Pancreas (tissue), 10 donors: Measurements from ENCODE around the gene MAP4K1. TPM values are rescaled to one million over a fixed set of nuclear protein-coding genes. Genes with fewer than 3 reads are reported as not detected.

Experiments used
- ATAC-seq, 4 donors: fragments of 200-7000 bp; cut with Tn5 transposase; one replicate each; pipeline versions ENCODE4 v1.8.0 to v1.9.1; 2020; ENCODE audit warnings: mild to moderate bottlenecking in 4 of 4, moderate library complexity in 4 of 4
- DNase-seq, 6 donors: peaks; one replicate each; pipeline ENCODE4 v3.0.0-alpha.2; 2020
- FAIRE-seq: peaks from 2 replicates; lab custom pipeline; 2012; peaks lifted over from hg19 to GRCh38; lab: Jason Lieb, UNC
- H3K27ac ChIP-seq, 4 donors: fragments of 200-600 bp; sonication (generic); 1 replicate in 3 of 4; 2 replicates in 1 of 4; pipeline versions ENCODE4 v1.5.0 to v1.8.0; 2020
- H3K27me3 ChIP-seq, 4 donors: fragments of 200-600 bp; one replicate each; pipeline ENCODE4 v1.8.0; 2021
- H3K36me3 ChIP-seq, 3 donors: fragments of 200-600 bp; sonication (generic) in 1 of 3; one replicate each; pipeline versions ENCODE4 v1.5.0 to v1.8.0; 2020 to 2021
- H3K4me1 ChIP-seq, 3 donors: fragments of 200-600 bp; one replicate each; pipeline ENCODE4 v1.8.0; 2021
- H3K4me3 ChIP-seq, 4 donors: fragments of 200-600 bp; sonication (generic) in 2 of 4; one replicate each; pipeline versions ENCODE4 v1.5.0 to v1.8.0; 2020 to 2021
- H3K9me3 ChIP-seq, 4 donors: fragments of 200-600 bp; one replicate each; pipeline ENCODE4 v1.8.0; 2021
- WGBS, 2 donors: extraction: QIAGEN DNeasy Blood & Tissue Kit; methylation state at CpG; one replicate each; pipeline ENCODE4 v1.1.7; 2013; 5-methylcytosine and 5-hydroxymethylcytosine counted together
- intact Hi-C, 3 donors: fragments of 100-400 bp; cut with DNase I; formaldehyde crosslinking; loops; one replicate each; pipeline versions ENCODE4 v1.11.1 to v1.14.2; 2022
- polyA plus RNA-seq, 2 donors: library from polyadenylated mRNA; stranded (reverse); fragments of 200-250 nt; gene quantifications; one replicate each; pipeline ENCODE4 v1.2.3, GENCODE V29; 2013
- total RNA-seq, 6 donors: library from RNA; stranded (reverse); fragmentation: NEBNext Ultra II Directional in 4 of 6; extraction: Animal tissue kit (Norgen Biotek cat#: 25700) in 4 of 6; gene quantifications; one replicate each; pipeline versions ENCODE4 v1.2.1 to v1.2.4, GENCODE V29; 2021 to 2023
- TF ChIP-seq, protein P1 (sequence below), 4 donors: fragments of 200-600 bp; sonication (generic) in 3 of 4; IDR thresholded peaks; one replicate each; pipeline versions ENCODE4 v1.5.0 to v1.8.0; 2021; ENCODE audit warnings: antibody characterized with exemption in 4 of 4
- donor health status: healthy with polysubstance abuse.
- donor health status: DM: no; HTN: no; CAD: no; lungs with moderate emphysema.
- donor health status: DM: no; HTN: no; CAD: no.
- donor health status: control.
- donor health status: control.
- donor health status: Bipolar disorder and iron deficiency.
- donor health status: DM: yes; HTN: yes; CAD: no.
- donor health status: DM: no; HTN: no; CAD: no.
- donor health status: DM: no; HTN: no; CAD: no.
- donor health status: DM: yes; HTN: yes; CAD: no.

Gene MAP4K1
- total and polyA plus RNA-seq, 8 donors, result 0.79 to 43.4 (median 2.7) TPM

DNA sequence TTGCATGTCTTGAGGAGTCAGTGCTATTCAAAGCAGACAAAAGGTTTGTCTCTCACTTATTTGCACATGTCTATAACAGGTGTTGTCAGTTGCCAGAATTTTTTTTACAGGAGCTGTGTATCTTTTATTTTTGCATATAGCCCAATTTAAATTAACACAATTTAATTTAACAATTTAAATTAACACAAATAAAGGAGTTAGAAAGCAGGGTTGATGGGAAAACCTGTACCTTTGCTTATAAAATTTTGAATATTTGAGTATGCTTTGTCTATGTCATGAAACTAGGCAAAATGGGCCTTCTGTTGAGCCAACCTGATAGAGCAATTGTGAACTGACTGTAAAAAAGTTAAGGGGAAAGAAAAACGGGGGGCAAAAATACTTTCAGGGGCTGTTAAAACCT, 78.0 kb downstream of the MAP4K1 start:
- no peak overlapping the region for H3K4me3 ChIP-seq
- H3K27me3 ChIP-seq, result no peaks in the 10 kb centered on the region
- no peaks in the 10 kb centered on the region for H3K36me3 ChIP-seq
- FAIRE-seq, result no peak
- DNase-seq, result no peak
- H3K27ac ChIP-seq, result peak overlapping the region in 1 of 4 donors; percentile 24
- TF ChIP-seq, protein P1, sequence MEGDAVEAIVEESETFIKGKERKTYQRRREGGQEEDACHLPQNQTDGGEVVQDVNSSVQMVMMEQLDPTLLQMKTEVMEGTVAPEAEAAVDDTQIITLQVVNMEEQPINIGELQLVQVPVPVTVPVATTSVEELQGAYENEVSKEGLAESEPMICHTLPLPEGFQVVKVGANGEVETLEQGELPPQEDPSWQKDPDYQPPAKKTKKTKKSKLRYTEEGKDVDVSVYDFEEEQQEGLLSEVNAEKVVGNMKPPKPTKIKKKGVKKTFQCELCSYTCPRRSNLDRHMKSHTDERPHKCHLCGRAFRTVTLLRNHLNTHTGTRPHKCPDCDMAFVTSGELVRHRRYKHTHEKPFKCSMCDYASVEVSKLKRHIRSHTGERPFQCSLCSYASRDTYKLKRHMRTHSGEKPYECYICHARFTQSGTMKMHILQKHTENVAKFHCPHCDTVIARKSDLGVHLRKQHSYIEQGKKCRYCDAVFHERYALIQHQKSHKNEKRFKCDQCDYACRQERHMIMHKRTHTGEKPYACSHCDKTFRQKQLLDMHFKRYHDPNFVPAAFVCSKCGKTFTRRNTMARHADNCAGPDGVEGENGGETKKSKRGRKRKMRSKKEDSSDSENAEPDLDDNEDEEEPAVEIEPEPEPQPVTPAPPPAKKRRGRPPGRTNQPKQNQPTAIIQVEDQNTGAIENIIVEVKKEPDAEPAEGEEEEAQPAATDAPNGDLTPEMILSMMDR (IDR thresholded peaks at IDR 0.05), result no peak
- WGBS, 2 donors, result 26 to 59% methylated on average over 1 of the region's 1 CpG
- ATAC-seq, result no peak
- intact Hi-C loops, result no loop called here
- no peaks in the 10 kb centered on the region for H3K9me3 ChIP-seq
- peaks cover 10 to 20% (median 17%) of the 10 kb centered on the region in 3 donors for H3K4me1 ChIP-seq

DNA sequence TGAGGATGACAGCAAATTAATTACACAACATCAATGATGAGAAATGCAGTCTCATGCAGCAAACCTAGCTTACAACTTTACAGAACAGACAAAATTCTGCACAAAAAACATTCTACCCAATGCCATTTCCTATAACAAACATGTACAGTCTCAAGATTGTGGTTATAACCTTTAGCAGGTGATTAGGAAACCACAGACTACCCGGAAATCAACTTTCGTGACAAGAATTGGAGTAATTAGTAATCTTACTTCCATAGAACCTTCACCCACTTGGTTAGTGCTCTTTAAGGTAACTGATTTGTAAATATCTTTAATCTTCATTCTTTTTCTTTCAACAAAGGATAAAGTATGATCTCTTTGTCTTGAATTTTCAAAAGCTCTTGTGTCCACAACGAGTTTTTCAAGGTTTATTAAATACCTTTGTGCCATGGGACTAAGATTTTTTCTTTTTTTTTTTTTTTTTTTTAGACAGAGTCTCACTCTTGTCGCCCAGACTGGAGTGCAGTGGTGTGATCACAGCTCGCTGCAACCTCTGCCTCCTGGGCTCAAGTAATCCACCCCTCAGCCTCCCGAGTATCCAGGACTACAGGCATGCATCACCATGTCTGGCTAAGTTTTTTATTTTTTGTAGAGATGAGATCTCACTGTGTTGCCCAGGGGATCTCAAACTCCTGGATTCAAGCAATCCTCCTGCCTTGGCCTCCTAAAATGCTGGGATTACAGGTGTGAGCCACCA, 78.8 kb downstream of the MAP4K1 start:
- TF ChIP-seq, protein P1 (IDR thresholded peaks at IDR 0.05), result no peak
- Histone ChIP-seq H3K27me3 (no peaks in the 10 kb centered on the region), H3K4me1 (peaks cover 10 to 17% (median 13%) of the 10 kb centered on the region in 3 donors), H3K4me3 (no peak overlapping the region), H3K27ac (peak overlapping the region; percentile 24 to 54 (median 39)), H3K36me3 (no peaks in the 10 kb centered on the region), H3K9me3 (no peaks in the 10 kb centered on the region)
- FAIRE-seq (no peak), DNase-seq (no peak), ATAC-seq (peak in 3 of 4 donors; percentile 44 to 54 (median 51))
- intact Hi-C loops, result no loop called here
- 24% methylated on average over 6 of the region's 6 CpGs for WGBS, 2 donors

DNA sequence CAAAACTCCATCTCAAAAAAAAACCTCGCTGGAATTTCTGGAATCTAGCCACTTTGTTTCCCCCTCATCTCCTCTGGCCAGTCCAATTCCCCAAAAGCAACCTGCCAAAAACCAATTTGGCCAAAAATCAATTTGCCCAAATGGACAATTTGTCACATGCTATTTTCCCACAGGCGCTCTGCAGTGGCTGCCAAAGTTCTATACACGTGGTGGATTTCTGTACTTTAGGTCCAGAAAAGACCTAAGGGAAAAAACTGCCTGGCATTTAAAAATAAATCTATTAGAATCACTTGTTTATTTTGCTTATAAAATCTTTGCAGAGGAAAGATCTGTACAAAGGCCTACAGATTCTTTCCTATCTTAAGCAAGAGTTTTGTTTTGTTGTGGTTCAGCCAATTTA, 79.4 kb downstream of the MAP4K1 start:
- H3K4me3 ChIP-seq, result no peak overlapping the region
- peak overlapping the region; percentile 24 to 54 (median 39) for H3K27ac ChIP-seq
- peaks cover 10 to 17% (median 13%) of the 10 kb centered on the region in 3 donors for H3K4me1 ChIP-seq
- ATAC-seq (peak; percentile 65 to 87 (median 78)), FAIRE-seq (no peak), DNase-seq (peak in 2 of 6 donors; percentile 34 to 52)
- TF ChIP-seq, protein P1 (IDR thresholded peaks at IDR 0.05), result no peak
- H3K27me3 ChIP-seq, result no peaks in the 10 kb centered on the region
- no peaks in the 10 kb centered on the region for H3K36me3 ChIP-seq
- intact Hi-C loops, result no loop called here
- WGBS, 2 donors, result 8% methylated on average over 3 of the region's 3 CpGs
- no peaks in the 10 kb centered on the region for H3K9me3 ChIP-seq

Other genes starting within 250 kb of the MAP4K1 start
- gene PSMD8, start 243.4 kb downstream of the MAP4K1 start, total RNA-seq, result 10 to 100 TPM; 45.0 to 71.3 (median 58.7) TPM
- gene PSMD8, start 243.4 kb downstream of the MAP4K1 start, polyA plus RNA-seq, result 10 to 100 TPM; 25.3 to 76.0 TPM
- under 1 TPM in 4 of 6 donors, not detected in 2; 0.23 to 0.44 (median 0.26) TPM for gene GGN, start 229.9 kb downstream of the MAP4K1 start, total RNA-seq
- 1 to 10 TPM in 1 of 2 donors, under 1 TPM in 1; 0.30 to 2.2 TPM for gene GGN, start 229.9 kb downstream of the MAP4K1 start, polyA plus RNA-seq
- gene SPRED3, start 229.3 kb downstream of the MAP4K1 start, total RNA-seq, result 1 to 10 TPM in 3 of 6 donors, under 1 TPM in 3; 0.37 to 3.1 (median 0.96) TPM
- 1 to 10 TPM in 1 of 2 donors, under 1 TPM in 1; 0.80 to 5.2 TPM for gene SPRED3, start 229.3 kb downstream of the MAP4K1 start, polyA plus RNA-seq
- 10 to 100 TPM; 11.3 to 18.9 (median 15.5) TPM for gene FAM98C, start 214.9 kb downstream of the MAP4K1 start, total RNA-seq
- 10 to 100 TPM; 20.6 to 26.7 TPM for gene FAM98C, start 214.9 kb downstream of the MAP4K1 start, polyA plus RNA-seq
- 1 to 10 TPM in 2 of 6 donors, under 1 TPM in 4; 0.20 to 1.3 (median 0.48) TPM for gene RASGRP4, start 191.7 kb downstream of the MAP4K1 start, total RNA-seq
- gene RASGRP4, start 191.7 kb downstream of the MAP4K1 start, polyA plus RNA-seq, result under 1 TPM; 0.40 to 0.53 TPM
- gene RYR1, start 184.3 kb downstream of the MAP4K1 start, total RNA-seq, result 1 to 10 TPM in 1 of 6 donors, under 1 TPM in 5; 0.19 to 1.0 (median 0.37) TPM
- 1 to 10 TPM in 1 of 2 donors, under 1 TPM in 1; 0.68 to 1.4 TPM for gene RYR1, start 184.3 kb downstream of the MAP4K1 start, polyA plus RNA-seq
- gene EIF3K, start 1.2 kb upstream of the MAP4K1 start, total RNA-seq, result 100 to 1,000 TPM in 5 of 6 donors, 10 to 100 TPM in 1; 93.5 to 140 (median 131) TPM
- gene EIF3K, start 1.2 kb upstream of the MAP4K1 start, polyA plus RNA-seq, result 100 to 1,000 TPM; 107 to 162 TPM
- 100 to 1,000 TPM; 137 to 284 (median 189) TPM for gene ACTN4, start 29.7 kb upstream of the MAP4K1 start, total RNA-seq
- gene ACTN4, start 29.7 kb upstream of the MAP4K1 start, polyA plus RNA-seq, result 100 to 1,000 TPM in 1 of 2 donors, 10 to 100 TPM in 1; 98.2 to 195 TPM
- 1 to 10 TPM; 2.3 to 8.8 (median 7.1) TPM for gene CAPN12, start 126.5 kb upstream of the MAP4K1 start, total RNA-seq
- 10 to 100 TPM; 40.4 to 46.3 TPM for gene CAPN12, start 126.5 kb upstream of the MAP4K1 start, polyA plus RNA-seq
- not detected for gene LGALS7, start 155.6 kb upstream of the MAP4K1 start, total RNA-seq
- gene LGALS7, start 155.6 kb upstream of the MAP4K1 start, polyA plus RNA-seq, result not detected
- gene LGALS7B, start 171.2 kb upstream of the MAP4K1 start, total RNA-seq, result not detected
- under 1 TPM in 1 of 2 donors, not detected in 1; 0.38 TPM for gene LGALS7B, start 171.2 kb upstream of the MAP4K1 start, polyA plus RNA-seq
- 10 to 100 TPM; 14.2 to 87.7 (median 63.7) TPM for gene LGALS4, start 195.0 kb upstream of the MAP4K1 start, total RNA-seq
- 100 to 1,000 TPM in 1 of 2 donors, 10 to 100 TPM in 1; 80.9 to 135 TPM for gene LGALS4, start 195.0 kb upstream of the MAP4K1 start, polyA plus RNA-seq
- gene ECH1, start 213.8 kb upstream of the MAP4K1 start, total RNA-seq, result 100 to 1,000 TPM in 1 of 6 donors, 10 to 100 TPM in 5; 70.7 to 126 (median 92.5) TPM
- gene ECH1, start 213.8 kb upstream of the MAP4K1 start, polyA plus RNA-seq, result 100 to 1,000 TPM; 112 to 197 TPM
- gene HNRNPL, start 232.0 kb upstream of the MAP4K1 start, total RNA-seq, result 100 to 1,000 TPM in 4 of 6 donors, 10 to 100 TPM in 2; 97.0 to 161 (median 129) TPM
- 100 to 1,000 TPM in 1 of 2 donors, 10 to 100 TPM in 1; 89.2 to 128 TPM for gene HNRNPL, start 232.0 kb upstream of the MAP4K1 start, polyA plus RNA-seq